ENCODE results near the gene NVL.
"Not testable (repeated sequence)": the region's sequence is repeated elsewhere in the genome, so short reads cannot be mapped to it uniquely, and the experiment has no call there.

NVL gene

DNA sequence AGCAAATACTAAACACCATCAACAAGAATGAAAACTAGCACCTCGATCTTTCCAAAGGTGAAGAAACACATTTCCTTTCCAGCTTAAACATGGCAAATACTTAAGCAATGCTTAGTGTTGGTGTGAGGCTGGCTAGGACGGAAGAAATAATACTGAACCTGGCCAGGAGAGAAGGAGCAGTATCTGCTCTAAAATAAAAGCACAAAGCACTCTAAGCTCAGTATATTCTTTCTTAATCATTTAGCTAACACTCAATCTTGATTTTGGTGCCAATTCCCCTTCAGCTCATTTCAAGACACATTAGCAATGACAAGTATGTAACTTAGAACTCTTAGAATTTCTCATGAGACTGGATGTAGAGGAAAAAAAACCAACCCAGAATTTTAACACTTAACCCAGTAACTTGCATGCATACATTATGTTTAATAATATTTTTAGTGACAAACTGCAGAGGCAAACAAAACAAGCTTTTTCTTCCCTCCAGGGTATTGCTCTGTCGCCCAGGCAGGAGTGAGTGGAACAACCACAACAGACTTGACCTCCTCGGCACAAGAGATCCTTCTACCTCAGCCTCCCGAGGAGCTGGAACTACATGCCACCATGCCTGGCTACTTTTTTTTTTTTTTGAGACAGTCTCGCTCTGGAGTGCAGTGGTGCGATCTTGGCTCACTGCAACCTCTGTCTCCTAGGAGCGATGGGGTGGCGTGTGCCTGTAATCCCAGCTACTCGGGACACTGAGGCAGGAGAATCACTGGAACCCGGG is 92.7 kb downstream of the NVL start:
- no peak for DNase-seq (ENCODE audit: low read depth, low spot score)

DNA sequence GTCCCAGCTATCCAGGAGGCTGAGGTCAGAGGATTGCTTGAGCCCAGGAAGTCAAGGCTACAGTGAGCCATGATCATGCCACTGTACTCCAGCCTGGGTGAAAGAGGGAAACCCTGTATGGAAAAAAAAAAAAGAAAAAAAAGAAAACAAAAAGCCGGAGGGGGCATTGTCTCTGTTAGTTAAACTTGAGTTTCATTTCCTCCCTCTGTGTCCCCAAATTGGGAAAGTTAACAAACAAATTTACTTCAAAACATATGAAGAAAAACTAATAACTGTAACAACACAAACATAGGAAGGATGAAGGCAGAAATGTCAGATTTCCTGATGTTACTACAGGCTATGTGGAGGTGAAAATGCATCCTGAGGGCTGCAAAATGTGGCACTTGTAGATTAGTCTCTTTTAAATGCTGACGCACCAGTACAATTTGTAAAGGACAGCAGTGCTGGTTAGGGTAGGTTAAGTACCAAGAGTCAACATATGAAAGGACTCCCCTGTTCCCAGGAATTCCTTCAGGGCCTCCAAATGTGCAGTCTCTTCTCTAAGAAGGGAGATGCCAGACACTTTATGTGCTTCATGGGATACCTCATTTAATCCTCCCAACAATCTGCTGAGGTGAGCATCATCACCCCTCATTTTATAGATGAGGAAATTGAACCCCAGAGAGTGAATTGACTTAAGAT is 94.0 kb downstream of the NVL start:
- DNase-seq (ENCODE audit: low read depth, low spot score), result no peak

DNA sequence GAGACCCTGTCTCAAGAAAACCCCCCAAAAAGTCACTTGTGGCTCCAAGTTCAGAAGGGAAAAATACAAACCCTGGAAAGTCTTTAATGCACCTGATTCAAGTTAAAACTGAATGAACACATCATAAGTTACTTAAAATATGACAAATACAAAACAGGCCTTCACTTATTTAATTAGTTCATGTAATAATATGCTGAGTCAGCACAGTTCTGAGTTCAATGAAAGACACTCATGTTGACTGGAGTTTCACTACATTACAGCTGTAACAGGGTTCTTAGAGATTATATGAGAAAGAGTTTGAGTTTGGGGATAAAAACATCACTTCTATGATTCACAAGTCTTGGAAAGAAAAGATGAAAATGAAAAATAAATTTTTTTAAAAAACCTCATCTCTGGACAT is 96.0 kb downstream of the NVL start:
- DNase-seq (ENCODE audit: low read depth, low spot score), result no peak

- DNase-seq (ENCODE audit: low read depth, low spot score), result no peak
Measured at GRCh38 chr1:224226849-224227502, 103.0 kb downstream of the NVL start.

DNA sequence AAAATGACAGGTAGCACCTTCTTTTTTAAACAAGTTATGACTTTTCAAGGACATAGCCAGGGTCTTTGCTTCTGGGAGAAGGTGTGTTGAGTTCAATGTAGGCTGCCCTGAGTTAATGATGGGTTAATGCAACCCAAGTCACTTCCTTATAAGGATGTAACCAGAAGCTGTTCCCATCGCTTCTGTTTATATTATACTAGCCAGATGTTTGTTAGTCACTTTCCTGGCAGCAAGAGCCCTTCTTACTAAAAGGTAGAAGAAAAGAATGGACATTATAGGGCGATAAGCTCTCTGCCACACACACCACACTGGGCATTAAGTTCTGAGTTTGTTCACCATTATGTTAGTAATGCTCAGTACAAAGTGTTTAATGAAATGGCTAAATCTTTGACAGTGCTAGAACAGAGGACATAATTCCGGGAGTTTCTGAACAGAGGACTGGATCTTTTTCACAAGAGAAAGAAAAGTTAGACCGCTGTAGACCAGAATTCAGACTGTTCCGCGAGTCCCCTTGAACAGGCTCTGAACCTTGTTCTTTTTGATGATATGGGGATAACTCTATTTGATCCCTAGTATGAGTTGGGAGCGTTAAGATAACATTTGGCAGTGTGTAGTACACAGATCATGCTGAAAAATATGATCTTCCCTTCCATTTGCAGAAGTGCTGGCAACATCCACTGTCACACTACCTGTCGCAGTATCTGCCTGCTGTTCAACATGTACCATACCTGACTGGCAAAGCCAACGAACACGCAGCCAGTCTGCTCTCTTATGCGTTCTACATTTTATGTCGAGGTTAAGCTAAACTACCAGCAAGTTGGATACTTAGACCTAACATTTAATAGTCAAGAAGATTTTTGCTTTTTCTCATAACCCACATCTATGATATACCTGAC is 105.9 kb downstream of the NVL start:
- peak; percentile 76 for DNase-seq (ENCODE audit: low read depth, low spot score)

- no peak for DNase-seq (ENCODE audit: low read depth, low spot score)
Measured at GRCh38 chr1:224219612-224220059, 110.3 kb downstream of the NVL start.

DNA sequence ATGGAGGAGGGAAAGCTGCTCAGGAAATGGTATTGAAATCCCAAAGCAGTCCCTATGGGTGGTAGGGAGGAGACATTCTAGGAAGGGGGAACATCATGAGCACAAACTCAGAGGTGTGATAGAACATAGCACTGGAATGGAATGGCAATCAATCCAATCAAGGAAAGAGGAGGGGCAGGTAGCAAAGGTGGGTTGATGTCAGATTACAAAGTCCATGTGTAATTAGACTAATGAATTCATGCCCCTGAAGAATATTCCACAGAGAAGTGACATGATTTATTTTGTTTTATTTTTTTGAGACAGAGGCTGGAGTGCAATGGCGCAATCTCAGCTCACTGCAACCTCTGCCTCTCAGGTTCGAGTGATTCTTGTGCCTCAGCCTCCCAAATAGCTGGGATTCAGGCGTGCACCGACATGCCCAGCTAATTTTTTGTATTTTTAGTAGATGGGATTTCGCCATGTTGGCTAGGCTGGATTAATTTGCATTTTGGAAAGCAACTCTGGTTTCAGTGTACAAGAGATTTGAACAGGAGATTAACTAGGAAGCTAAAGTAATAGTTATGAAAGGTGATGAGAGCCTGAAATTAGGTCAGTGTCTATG is 110.9 kb downstream of the NVL start:
- no peak for DNase-seq (ENCODE audit: low read depth, low spot score)

GRCh38 chr1:224217655-224218623 is 112.0 kb downstream of the NVL start:
- no peak for DNase-seq (ENCODE audit: low read depth, low spot score)

- DNase-seq (ENCODE audit: low read depth, low spot score), result no peak
Measured at GRCh38 chr1:224216382-224216781, 113.6 kb downstream of the NVL start.

DNA sequence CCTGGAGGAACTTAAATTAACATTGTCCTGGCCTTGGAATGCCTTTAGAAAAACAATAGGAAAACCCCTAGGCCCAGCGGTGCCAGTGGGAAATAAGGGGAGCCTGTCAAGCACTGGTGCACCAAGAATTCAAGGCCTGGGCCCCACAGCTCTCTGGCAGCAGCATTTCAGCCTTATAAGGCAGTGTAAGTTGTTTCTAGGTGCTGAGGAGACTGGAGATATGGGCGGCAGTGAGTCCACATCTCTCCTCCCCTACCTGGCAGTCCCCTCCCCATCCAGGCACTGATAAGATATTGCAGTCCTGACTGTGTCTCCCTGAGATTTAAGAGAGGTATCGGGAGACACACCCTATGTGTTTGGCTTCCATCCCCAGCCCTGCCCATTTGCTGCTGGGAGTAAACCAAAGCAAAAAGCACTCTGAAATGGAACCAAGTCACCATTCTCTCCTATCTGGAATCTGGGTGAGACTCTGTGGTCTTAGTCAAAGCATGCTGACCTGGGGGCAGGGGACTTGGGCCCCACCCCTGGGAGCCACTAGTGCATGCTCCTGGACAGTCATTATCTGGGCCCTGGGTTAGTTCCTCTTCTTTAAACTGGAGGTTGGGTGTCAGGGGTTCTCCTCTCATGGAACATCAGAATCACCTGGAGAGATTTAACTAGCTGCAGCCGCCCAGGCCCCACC is 116.4 kb downstream of the NVL start:
- DNase-seq (ENCODE audit: low read depth, low spot score), result peak; percentile 27

DNA sequence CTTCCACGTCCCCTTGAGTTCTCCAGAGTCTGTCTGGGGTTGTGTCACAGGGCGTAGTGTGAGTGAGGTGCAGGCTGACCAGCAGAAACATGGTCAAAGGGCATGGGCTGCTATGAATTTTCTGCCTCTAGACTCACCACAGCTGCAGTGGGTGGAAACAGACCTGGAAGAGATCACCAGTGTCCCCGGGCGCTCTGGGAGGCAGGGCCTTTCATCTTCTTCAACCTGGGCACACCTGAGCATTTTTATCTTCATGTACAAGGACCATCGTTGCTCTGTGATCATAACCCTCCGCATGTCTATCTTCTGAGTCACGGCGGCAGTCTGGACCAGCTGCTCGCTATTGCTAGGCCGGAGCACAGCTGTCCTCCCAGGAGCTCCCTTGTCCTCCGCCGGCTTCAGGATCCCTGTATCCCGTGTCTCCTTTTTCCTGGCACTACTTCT is 117.3 kb downstream of the NVL start:
- no peak for DNase-seq (ENCODE audit: low read depth, low spot score)

DNA sequence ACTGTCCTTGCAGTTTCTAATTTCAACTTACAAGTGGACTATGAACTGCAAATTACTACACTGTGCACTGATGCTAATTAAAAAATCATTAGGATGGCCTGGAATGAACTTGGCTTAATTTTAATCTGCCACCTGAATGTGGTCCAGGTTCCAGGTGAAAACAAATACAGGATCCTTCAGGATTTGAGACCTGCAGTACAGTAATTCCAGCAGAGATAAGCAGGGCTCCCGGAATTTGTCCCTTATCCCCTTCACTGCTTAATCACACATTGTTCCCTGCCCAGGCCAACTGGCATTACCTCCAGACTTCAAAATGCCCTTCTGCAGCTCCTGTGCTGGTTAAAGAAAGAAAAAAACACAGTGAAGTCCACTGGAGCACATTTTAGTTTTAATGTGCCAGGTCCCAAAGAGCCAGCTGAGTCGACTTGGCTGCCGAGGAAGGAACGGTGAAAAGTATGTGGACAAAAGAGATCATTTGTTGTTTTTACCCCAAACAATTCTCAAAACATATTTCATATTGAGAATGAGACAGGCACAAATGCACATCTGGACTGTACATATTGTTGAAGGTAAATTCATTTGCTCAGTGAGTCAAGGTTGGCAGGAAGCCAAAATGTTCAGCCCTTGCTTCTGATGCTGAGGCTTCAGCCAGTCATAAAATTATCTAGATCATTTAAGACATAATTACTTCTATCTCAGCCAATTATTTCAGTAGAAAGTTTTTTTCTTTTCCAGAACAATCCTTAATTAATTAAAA is 118.6 kb downstream of the NVL start:
- peak; percentile 74 for DNase-seq (ENCODE audit: low read depth, low spot score)

- not testable (repeated sequence) for DNase-seq (ENCODE audit: low read depth, low spot score)
Measured at GRCh38 chr1:224205931-224206538, 123.9 kb downstream of the NVL start.

GRCh38 chr1:224205438-224205840 is 124.5 kb downstream of the NVL start:
- peak; percentile 73 for DNase-seq (ENCODE audit: low read depth, low spot score)

GRCh38 chr1:224203243-224204016 is 126.5 kb downstream of the NVL start:
- peak; percentile 94 for DNase-seq (ENCODE audit: low read depth, low spot score)

GRCh38 chr1:224201853-224202252 is 128.1 kb downstream of the NVL start:
- no peak for DNase-seq (ENCODE audit: low read depth, low spot score)

DNA sequence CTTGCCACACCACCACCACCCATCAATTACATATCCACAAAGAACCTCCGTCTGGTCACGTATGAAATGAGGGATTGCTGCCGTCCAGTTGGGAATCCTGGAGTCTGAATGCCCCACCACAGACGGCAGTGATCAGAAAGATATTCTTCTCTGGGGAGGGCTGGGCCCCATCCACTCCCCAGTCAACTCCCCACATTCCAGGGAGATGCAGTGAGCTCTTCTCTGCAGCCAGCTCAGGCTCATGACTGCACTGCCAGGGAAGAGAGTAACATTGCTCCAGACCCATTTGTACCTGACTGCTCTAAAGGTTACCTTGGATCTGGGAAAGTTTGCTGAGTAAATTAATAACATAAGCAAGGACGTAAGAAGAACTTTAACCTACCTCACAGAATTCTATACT is 128.6 kb downstream of the NVL start:
- no peak for DNase-seq (ENCODE audit: low read depth, low spot score)

All from astrocyte of the hippocampus (primary cell).